Sigmoid colon (tissue), 4 donors: ENCODE results near the gene RSRP1.

ENCODE experiments used
- EP300 ChIP-seq, 4 donors: sonication (generic); formaldehyde crosslinking; IDR thresholded peaks; one replicate each; pipeline ENCODE4 v1.6.1; 2017; ENCODE audit warnings: antibody characterized with exemption in 4 of 4
- POLR2A ChIP-seq, 2 donors: fragments of 450-650 bp; IDR thresholded peaks; one replicate each; pipeline ENCODE4 v1.6.1; 2016; ENCODE audit warnings: antibody characterized with exemption in 2 of 2, mild to moderate bottlenecking in 2 of 2, moderate library complexity in 2 of 2
- POLR2AphosphoS5 ChIP-seq, 4 donors: sonication (generic); formaldehyde crosslinking; IDR thresholded peaks; one replicate each; pipeline ENCODE4 v1.6.1; 2017; ENCODE audit warnings: antibody characterized with exemption in 4 of 4
- TF ChIP-seq, protein P1 (sequence below), 4 experiments: fragments of 450-650 bp in 3 of 4; fragments of 200-600 bp in 1 of 4; IDR thresholded peaks; one replicate each; pipeline ENCODE4 v1.5.1; 2016 to 2019; ENCODE audit warnings: antibody characterized with exemption in 4 of 4, mild to moderate bottlenecking in 3 of 4, moderate library complexity in 2 of 4

DNA sequence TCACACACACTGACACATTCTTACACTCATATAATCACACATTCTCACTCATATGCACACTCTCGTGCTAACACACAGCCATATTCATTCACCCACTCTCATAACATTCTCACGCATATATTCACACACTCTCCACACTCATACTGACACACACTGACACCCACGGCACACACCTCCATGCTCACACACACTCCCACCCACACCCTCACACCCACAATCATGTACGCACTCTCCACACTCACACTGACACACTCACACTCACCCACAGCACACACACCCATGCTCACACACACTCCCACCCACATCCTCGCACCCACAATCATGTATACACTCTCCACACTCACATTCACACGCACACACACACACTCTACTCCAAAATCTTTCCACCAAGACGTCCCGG is 53.2 kb downstream of the RSRP1 start:
- TF ChIP-seq, protein P1, sequence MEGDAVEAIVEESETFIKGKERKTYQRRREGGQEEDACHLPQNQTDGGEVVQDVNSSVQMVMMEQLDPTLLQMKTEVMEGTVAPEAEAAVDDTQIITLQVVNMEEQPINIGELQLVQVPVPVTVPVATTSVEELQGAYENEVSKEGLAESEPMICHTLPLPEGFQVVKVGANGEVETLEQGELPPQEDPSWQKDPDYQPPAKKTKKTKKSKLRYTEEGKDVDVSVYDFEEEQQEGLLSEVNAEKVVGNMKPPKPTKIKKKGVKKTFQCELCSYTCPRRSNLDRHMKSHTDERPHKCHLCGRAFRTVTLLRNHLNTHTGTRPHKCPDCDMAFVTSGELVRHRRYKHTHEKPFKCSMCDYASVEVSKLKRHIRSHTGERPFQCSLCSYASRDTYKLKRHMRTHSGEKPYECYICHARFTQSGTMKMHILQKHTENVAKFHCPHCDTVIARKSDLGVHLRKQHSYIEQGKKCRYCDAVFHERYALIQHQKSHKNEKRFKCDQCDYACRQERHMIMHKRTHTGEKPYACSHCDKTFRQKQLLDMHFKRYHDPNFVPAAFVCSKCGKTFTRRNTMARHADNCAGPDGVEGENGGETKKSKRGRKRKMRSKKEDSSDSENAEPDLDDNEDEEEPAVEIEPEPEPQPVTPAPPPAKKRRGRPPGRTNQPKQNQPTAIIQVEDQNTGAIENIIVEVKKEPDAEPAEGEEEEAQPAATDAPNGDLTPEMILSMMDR (IDR thresholded peaks at IDR 0.05): no peak
- TF ChIP-seq POLR2A (IDR thresholded peaks at IDR 0.05): no peak
- TF ChIP-seq POLR2AphosphoS5 (IDR thresholded peaks at IDR 0.05): no peak
- TF ChIP-seq EP300 (IDR thresholded peaks at IDR 0.05): no peak
